ENCODE data around the gene PAK2. TPM values are rescaled to one million over a fixed set of nuclear protein-coding genes. Genes with fewer than 3 reads are reported as not detected.

PAK2 gene
- total and polyA plus RNA-seq, 2 of the 4 experiments (the other 2 are of a cell fraction): 31.8 to 36.0 TPM

GRCh38 chr3:196868297-196868661, 128.6 kb downstream of the PAK2 start:
- peaks cover 6 to 32% of the 10 kb centered on the region in 2 experiments; a peak in 3 of 4 replicates for H3K79me1 ChIP-seq (ENCODE audit: low read depth in 1 of 2, low read length in 2 of 2)
- H3K27me3 ChIP-seq (ENCODE audit: control insufficient read depth, insufficient read depth, low read length): no peaks in the 10 kb centered on the region
- H2BK20ac ChIP-seq (ENCODE audit: low read depth, low read length): no peak overlapping the region
- dilution Hi-C loops (cut with HindIII; ENCODE audit: low sequenced_read_pairs, unreplicated experiment) (no loop called here), in situ Hi-C loops (cut with MboI; ENCODE audit: low sequenced_read_pairs) (no loop called here), intact Hi-C loops (cut with micrococcal nuclease) (loop anchor here (5.0 kb wide), 1 partner anchor 74 kb away; the partner anchor contains the start of gene NCBP2)
- H2BK120ac ChIP-seq (ENCODE audit: low read depth, low read length): no peak overlapping the region
- 0% methylated on average over 5 of the region's 29 CpGs; no CpG with 5 or more reads in 1 of the 2 experiments for WGBS, 2 experiments (ENCODE audit: extremely low coverage in 2 of 2, insufficient read length in 1 of 2)
- H3K9me1 ChIP-seq (ENCODE audit: insufficient read depth, low read length): 0 out of 2 replicates have a peak, but pooled peaks cover 3% of the 10 kb centered on the region
- no peak overlapping the region for H3K18ac ChIP-seq (ENCODE audit: low read depth, low read length)
- POLR2A ChIA-PET (ENCODE audit: unreplicated experiment): no interaction called here
- peak overlapping the region; percentile 87 for H3K9ac ChIP-seq (ENCODE audit: low read depth, low read length)
- H4K20me1 ChIP-seq (ENCODE audit: insufficient read depth, low read length): peaks cover 43% of the 10 kb centered on the region
- peak overlapping the region; percentile 79 for H2BK5ac ChIP-seq (ENCODE audit: low read depth, low read length, poor library complexity, severe bottlenecking)
- H3K4me3 ChIP-seq (ENCODE audit: insufficient read depth, low read depth, low read length): peak overlapping the region; percentile 92
- H3K4ac ChIP-seq (ENCODE audit: low read depth, low read length): peak overlapping the region; percentile 74
- H3K27ac ChIP-seq (ENCODE audit: insufficient read depth, low read length): peak overlapping the region; percentile 88
- peak overlapping the region; percentile 9 for H4K91ac ChIP-seq (ENCODE audit: insufficient read depth, low read depth, low read length)
- H3K23ac ChIP-seq (ENCODE audit: low read depth, low read length): peak overlapping the region; percentile 29; the same call in 1 of the 2 replicates
- H3K4me2 ChIP-seq (ENCODE audit: low read depth, low read length): peak overlapping the region; percentile 96
- H2AK5ac ChIP-seq (ENCODE audit: low read depth, low read length): peak overlapping the region; percentile 78; the same call in 1 of the 2 replicates
- H4K8ac ChIP-seq (ENCODE audit: low read depth in 2 of 2, low read length in 2 of 2): peak overlapping the region; percentile 58 to 79; a peak in 2 of 4 replicates
- CTCF ChIA-PET: no interaction called here
- no peak for TF ChIP-seq MXI1 (IDR thresholded peaks at IDR 0.05; ENCODE audit: borderline replicate concordance, low read depth, low read length)
- ATAC-seq (ENCODE audit: low read depth) (peak; percentile 31), DNase-seq (peak; percentile 9)
- no peaks in the 10 kb centered on the region for H3K9me3 ChIP-seq (ENCODE audit: control insufficient read depth, insufficient read depth, low read length)
- H2BK15ac ChIP-seq (ENCODE audit: low read depth, low read length): no peak overlapping the region
- H3K4me1 ChIP-seq (ENCODE audit: control insufficient read depth, insufficient read depth, low read length): peaks cover 4% of the 10 kb centered on the region
- no TSS peak for BruUV-seq (replicated peaks)
- H3K56ac ChIP-seq (ENCODE audit: extremely low read depth, insufficient read depth, low read length): peak overlapping the region; percentile 53; the same call in 1 of the 2 replicates
- H2AFZ ChIP-seq (replicated peaks; ENCODE audit: low read length, poor library complexity): peak overlapping the region; percentile 99
- H3K14ac ChIP-seq (replicated peaks; ENCODE audit: low read depth, low read length): no peak overlapping the region
- no peaks in the 10 kb centered on the region for H3K36me3 ChIP-seq (ENCODE audit: control insufficient read depth, insufficient read depth, low read length)
- peak overlapping the region; percentile 80 for H2AK9ac ChIP-seq (replicated peaks; ENCODE audit: low read depth, low read length, poor library complexity)
- H4K5ac ChIP-seq (ENCODE audit: low read depth, low read length): no peak overlapping the region
